Osteocyte (in vitro differentiated cells): Measurements from ENCODE around the gene NECTIN2. TPM values are rescaled to one million over a fixed set of nuclear protein-coding genes. Genes with fewer than 3 reads are reported as not detected.
"Not testable (repeated sequence)": the region's sequence is repeated elsewhere in the genome, so short reads cannot be mapped to it uniquely, and the experiment has no call there.

Source experiments
- DNase-seq: peaks from one replicate; pipeline ENCODE4 v3.0.0; 2021; ENCODE audit warnings: mixed read lengths; ENCODE audit not compliant: unreplicated experiment; ENCODE audit errors: extremely low spot score
- H3K27ac Mint-ChIP-seq: one replicate; pipeline ENCODE4 v1.8.0; 2021; ENCODE audit warnings: mild to moderate bottlenecking, mixed read lengths; ENCODE audit not compliant: unreplicated experiment
- H3K27me3 Mint-ChIP-seq: one replicate; pipeline ENCODE4 v1.8.0; 2021; ENCODE audit warnings: mixed read lengths; ENCODE audit not compliant: unreplicated experiment
- H3K36me3 Mint-ChIP-seq: one replicate; pipeline ENCODE4 v1.8.0; 2021; ENCODE audit warnings: mixed read lengths; ENCODE audit not compliant: unreplicated experiment
- H3K4me1 Mint-ChIP-seq: one replicate; pipeline ENCODE4 v1.8.0; 2021; ENCODE audit warnings: mixed read lengths; ENCODE audit not compliant: unreplicated experiment
- H3K4me3 Mint-ChIP-seq: one replicate; pipeline ENCODE4 v1.8.0; 2021; ENCODE audit warnings: mild to moderate bottlenecking, moderate library complexity, mixed read lengths; ENCODE audit not compliant: unreplicated experiment
- H3K9me3 Mint-ChIP-seq: one replicate; pipeline ENCODE4 v1.8.0; 2021; ENCODE audit warnings: mixed read lengths; ENCODE audit not compliant: unreplicated experiment
- total RNA-seq: library from RNA; stranded (reverse); gene quantifications from 2 replicates; pipeline ENCODE4 v1.2.1, GENCODE V29; 2021
- TF ChIP-seq, protein P1 (sequence below): fragments of 200-600 bp; sonication (generic); IDR thresholded peaks from 2 replicates; pipeline ENCODE4 v1.5.0; 2021; ENCODE audit warnings: antibody characterized with exemption, mild to moderate bottlenecking, moderate library complexity

Gene NECTIN2
- total RNA-seq, 1 donor from 2014 or later = 117 TPM

DNA sequence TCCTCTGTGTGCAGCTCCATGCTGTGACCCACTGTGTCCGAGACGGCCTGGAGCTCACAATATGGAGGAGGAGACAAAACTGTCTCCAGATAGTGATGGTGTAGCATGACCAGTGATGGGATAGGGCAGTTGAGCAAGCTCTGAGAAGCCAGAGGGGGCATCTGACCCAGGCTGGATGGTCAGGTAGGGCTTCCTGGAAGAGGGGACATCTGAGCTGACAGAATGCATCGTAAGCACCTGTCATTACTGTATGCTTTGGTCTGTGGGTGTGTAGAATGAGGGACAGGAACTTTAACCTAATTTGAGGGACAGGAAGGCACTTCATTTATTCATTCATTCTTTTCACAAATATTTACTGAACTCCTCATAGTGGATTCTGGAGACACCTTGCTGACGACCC lies 38.5 kb downstream of the NECTIN2 start:
- no peak for DNase-seq
- no peaks in the 10 kb centered on the region for H3K9me3 Mint-ChIP-seq
- peak overlapping the region; percentile 78 for H3K27ac Mint-ChIP-seq
- TF ChIP-seq, protein P1, sequence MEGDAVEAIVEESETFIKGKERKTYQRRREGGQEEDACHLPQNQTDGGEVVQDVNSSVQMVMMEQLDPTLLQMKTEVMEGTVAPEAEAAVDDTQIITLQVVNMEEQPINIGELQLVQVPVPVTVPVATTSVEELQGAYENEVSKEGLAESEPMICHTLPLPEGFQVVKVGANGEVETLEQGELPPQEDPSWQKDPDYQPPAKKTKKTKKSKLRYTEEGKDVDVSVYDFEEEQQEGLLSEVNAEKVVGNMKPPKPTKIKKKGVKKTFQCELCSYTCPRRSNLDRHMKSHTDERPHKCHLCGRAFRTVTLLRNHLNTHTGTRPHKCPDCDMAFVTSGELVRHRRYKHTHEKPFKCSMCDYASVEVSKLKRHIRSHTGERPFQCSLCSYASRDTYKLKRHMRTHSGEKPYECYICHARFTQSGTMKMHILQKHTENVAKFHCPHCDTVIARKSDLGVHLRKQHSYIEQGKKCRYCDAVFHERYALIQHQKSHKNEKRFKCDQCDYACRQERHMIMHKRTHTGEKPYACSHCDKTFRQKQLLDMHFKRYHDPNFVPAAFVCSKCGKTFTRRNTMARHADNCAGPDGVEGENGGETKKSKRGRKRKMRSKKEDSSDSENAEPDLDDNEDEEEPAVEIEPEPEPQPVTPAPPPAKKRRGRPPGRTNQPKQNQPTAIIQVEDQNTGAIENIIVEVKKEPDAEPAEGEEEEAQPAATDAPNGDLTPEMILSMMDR = no peak
- no peak overlapping the region for H3K4me3 Mint-ChIP-seq
- no peaks in the 10 kb centered on the region for H3K27me3 Mint-ChIP-seq
- H3K36me3 Mint-ChIP-seq = peaks cover 22% of the 10 kb centered on the region
- peaks cover 31% of the 10 kb centered on the region for H3K4me1 Mint-ChIP-seq

GRCh38 chr19:44886141-44886540 lies 40.0 kb downstream of the NECTIN2 start:
- TF ChIP-seq, protein P1 = no peak
- no peak overlapping the region for H3K4me3 Mint-ChIP-seq
- H3K27me3 Mint-ChIP-seq = no peaks in the 10 kb centered on the region
- peaks cover 19% of the 10 kb centered on the region for H3K36me3 Mint-ChIP-seq
- DNase-seq = no peak
- no peak overlapping the region for H3K27ac Mint-ChIP-seq
- H3K9me3 Mint-ChIP-seq = no peaks in the 10 kb centered on the region
- H3K4me1 Mint-ChIP-seq = peaks cover 35% of the 10 kb centered on the region

DNA sequence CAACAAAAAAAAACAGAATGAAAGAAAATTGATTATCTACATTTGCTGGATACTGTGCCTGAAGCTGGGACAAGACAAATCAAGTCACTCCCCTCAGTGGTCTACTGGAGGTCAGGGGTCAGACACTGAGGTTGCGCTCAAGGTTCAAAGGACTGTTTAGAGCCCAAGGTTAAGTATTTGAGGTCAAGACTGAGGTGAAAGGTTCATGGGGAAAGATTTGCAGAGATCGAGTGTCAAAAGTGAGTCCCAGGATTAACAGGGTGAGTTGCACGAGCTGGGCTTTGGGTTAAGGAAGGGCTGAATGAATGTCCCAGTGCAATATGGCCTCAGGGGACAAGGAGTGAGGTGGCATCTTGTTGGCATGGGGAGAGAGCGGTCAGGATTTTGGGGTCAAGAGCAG lies 41.6 kb downstream of the NECTIN2 start:
- TF ChIP-seq, protein P1 = no peak
- peaks cover 19% of the 10 kb centered on the region for H3K36me3 Mint-ChIP-seq
- no peaks in the 10 kb centered on the region for H3K27me3 Mint-ChIP-seq
- H3K4me1 Mint-ChIP-seq = peaks cover 43% of the 10 kb centered on the region
- H3K27ac Mint-ChIP-seq = no peak overlapping the region
- no peaks in the 10 kb centered on the region for H3K9me3 Mint-ChIP-seq
- no peak overlapping the region for H3K4me3 Mint-ChIP-seq
- no peak for DNase-seq

DNA sequence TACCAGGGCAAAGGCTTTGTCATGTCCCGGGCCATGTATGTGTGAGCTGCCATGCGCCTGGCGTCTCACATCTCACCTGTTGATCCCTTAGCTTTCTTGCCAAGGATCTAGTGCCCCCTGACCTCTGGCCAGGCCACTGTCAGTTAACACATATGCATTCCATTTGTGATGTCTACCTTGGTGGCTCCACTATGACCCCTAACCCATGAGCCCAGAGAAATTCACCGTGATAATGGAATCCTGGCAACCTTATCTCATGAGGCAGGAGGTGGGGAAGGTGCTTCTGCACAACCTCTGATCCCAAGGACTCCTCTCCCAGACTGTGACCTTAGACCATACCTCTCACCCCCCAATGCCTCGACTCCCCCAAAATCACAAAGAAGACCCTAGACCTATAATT lies 42.2 kb downstream of the NECTIN2 start:
- H3K27ac Mint-ChIP-seq, DNase-seq, H3K9me3 Mint-ChIP-seq, H3K27me3 Mint-ChIP-seq, H3K4me3 Mint-ChIP-seq: not testable (repeated sequence)
- Mint-ChIP-seq H3K4me1 (peaks cover 41% of the 10 kb centered on the region), H3K36me3 (peaks cover 19% of the 10 kb centered on the region)

- H3K27me3 Mint-ChIP-seq = no peaks in the 10 kb centered on the region
- no peaks in the 10 kb centered on the region for H3K9me3 Mint-ChIP-seq
- peaks cover 27% of the 10 kb centered on the region for H3K4me1 Mint-ChIP-seq
- peak overlapping the region; percentile 79 for H3K4me3 Mint-ChIP-seq
- DNase-seq = no peak
- peak overlapping the region; percentile 90 for H3K27ac Mint-ChIP-seq
- peaks cover 22% of the 10 kb centered on the region for H3K36me3 Mint-ChIP-seq
- TF ChIP-seq, protein P1 = no peak
Observed at GRCh38 chr19:44889830-44890365, 43.8 kb downstream of the NECTIN2 start.
